Measurements from ENCODE around the gene PCBP3.
"Not testable (repeated sequence)": the region's sequence is repeated elsewhere in the genome, so short reads cannot be mapped to it uniquely, and the experiment has no call there.

Gene PCBP3

GRCh38 chr21:45635271-45636151 is 8.0 kb upstream of the PCBP3 start:
- DNase-seq (ENCODE audit: low spot score) = no peak

- DNase-seq (ENCODE audit: low spot score) = no peak
Observed at GRCh38 chr21:45636459-45636858, 7.1 kb upstream of the PCBP3 start.

- no peak for DNase-seq (ENCODE audit: low spot score)
Observed at GRCh38 chr21:45636951-45637646, 6.4 kb upstream of the PCBP3 start.

DNA sequence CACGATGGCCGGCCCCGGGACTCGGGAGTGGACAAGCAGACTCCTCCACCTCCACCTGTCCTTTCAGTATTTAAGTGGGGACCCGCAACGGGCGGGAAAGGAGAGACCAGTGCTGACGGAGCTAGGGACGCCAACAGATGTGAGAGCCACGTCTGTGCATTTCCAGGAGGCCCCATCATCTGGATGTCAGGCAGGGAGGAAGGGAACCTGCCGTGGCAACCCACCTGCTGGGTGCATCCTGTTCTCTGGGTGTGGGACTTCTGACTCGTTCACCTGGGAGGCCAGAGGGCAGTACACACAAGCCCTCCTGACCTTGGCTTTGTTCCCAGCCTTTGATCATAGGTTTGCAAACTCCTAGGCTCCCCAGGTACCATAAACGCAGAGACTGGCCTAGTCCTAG is 5.6 kb upstream of the PCBP3 start:
- DNase-seq (ENCODE audit: low spot score) = no peak

GRCh38 chr21:45638707-45639106 is 4.8 kb upstream of the PCBP3 start:
- no peak for DNase-seq (ENCODE audit: low spot score)

- no peak for DNase-seq (ENCODE audit: low spot score)
Observed at GRCh38 chr21:45639206-45640000, 4.1 kb upstream of the PCBP3 start.

DNA sequence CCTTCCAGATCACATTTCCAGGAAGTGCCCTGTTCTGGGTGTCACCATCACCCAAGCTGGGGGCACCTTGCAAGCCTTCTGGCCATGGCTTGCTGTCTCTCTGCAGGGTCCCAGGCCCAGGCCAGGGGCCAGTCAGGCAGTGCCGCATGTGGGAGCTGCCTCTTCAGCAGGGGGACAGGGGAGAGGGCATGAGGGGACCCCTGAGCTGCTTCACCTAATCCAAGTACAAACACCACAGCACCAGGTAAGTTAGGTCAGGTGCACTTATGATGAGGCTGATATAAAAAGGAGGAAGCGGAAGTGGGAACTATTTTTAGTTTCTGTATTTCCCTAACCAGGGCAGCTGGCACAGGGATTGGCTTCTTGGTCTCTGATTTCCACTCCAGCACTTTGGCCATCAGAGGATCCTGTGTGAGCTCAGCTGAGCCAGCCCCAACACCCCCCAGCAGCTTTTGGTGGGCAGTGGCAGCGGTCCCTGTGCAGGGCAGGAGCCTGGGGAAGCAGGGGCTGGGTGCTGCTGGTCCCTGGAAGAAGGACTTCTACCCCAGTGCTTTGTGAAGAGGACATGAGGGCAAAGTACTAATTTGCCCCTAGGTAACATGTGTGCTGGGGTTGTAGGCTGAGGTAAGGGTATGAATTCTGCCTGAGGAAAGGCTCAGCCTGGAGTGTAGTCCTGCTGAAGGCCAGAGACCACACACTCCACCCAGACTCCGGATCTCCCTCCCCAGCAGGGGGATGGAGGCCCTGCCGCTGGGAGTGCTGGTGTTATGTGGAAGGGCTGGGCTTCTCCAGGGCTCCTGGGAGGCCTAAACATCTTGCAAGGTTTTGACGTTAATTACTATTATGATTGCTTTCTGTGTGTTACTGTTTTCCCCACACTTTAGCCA is 3.3 kb upstream of the PCBP3 start:
- no peak for DNase-seq (ENCODE audit: low spot score)

- peak; percentile 80 for DNase-seq (ENCODE audit: low spot score)
Observed at GRCh38 chr21:45640888-45641479, 2.5 kb upstream of the PCBP3 start.

DNA sequence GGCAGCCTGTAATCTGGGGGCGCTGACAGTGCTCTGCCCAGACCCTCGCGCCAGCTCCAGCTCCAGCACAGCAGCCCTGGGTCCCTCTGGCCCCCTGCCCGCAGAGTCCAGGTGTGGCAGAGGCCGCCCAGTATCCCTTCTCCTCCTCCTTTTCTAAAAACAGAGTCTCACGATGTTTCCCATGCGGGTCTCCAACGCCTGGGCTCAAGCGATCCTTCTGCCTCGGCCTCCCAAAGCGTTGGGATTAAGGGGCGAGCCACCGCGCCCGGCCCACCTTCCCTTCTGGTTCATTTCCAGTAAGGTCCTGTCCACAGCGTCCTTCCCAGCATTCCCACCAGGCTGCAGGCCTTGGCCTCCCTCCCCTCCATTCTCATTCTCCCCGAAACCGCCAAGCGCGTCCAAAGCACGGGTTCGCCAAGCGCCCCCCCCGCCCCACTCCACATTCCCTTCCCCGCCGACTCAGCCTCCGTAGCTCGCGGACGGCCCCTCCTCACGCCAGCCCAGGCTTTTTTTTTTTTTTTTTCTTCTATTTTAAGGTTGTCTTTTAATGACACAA is 2.0 kb upstream of the PCBP3 start:
- no peak for DNase-seq (ENCODE audit: low spot score)

DNA sequence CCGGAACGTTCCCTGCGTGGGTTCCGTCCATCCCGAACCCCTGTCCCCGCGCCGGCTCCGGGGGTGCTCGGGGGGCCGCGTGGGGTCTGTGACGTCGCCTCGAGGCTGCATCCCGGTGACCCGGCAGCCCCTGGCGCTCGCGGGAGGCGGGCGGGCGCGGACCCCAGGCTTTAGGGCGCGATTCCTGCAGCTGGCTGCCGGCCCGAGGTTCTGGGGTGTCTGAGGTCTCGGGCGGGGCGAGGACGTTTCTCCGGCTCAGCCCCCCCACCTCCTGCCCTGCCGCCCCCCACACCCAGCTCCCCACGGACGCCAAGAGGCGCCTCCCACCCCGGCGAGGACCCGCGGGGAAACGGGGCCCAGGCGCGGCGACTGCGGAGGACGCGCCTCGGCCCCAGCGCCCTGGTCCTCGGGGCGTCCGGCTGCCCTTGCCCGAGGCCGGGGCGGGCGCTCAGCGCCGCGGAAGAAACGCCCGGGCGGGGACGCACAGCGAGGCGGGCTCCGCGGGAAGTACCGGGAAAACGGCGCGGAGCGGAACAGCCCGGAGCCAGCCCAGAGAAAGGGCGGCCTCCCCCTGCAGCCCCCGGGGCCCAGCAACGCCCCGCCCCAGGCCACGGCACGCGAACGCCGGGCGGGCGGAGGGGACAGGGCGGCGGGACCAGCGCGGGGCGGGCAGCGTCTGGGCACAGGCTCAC is 1.3 kb upstream of the PCBP3 start:
- no peak for DNase-seq (ENCODE audit: low spot score)

GRCh38 chr21:45644041-45644906 is 749 bp downstream of the PCBP3 start:
- DNase-seq (ENCODE audit: low spot score) = no peak

GRCh38 chr21:45651921-45652320 is 8.4 kb downstream of the PCBP3 start:
- no peak for DNase-seq (ENCODE audit: low spot score)

- DNase-seq (ENCODE audit: low spot score) = no peak
Observed at GRCh38 chr21:45655124-45655523, 11.6 kb downstream of the PCBP3 start.

DNA sequence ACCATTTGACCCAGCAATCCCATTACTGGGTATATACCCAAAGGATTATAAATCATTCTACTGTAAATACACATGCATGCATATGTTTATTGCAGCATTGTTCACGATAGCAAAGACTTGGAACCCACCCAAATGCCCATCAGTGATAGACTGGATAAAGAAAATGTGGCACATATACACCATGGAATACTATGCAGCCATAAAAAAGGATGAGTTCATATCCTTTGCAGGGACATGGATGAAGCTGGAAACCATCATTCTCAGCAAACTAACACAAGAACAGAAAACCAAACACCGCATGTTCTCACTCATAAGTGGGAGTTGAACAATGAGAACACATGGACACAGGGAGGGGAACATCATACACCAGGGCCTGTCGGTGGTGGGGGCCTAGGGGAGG is 12.6 kb downstream of the PCBP3 start:
- DNase-seq (ENCODE audit: low spot score) = not testable (repeated sequence)

GRCh38 chr21:45661913-45662622 is 18.5 kb downstream of the PCBP3 start:
- DNase-seq (ENCODE audit: low spot score) = not testable (repeated sequence)

DNA sequence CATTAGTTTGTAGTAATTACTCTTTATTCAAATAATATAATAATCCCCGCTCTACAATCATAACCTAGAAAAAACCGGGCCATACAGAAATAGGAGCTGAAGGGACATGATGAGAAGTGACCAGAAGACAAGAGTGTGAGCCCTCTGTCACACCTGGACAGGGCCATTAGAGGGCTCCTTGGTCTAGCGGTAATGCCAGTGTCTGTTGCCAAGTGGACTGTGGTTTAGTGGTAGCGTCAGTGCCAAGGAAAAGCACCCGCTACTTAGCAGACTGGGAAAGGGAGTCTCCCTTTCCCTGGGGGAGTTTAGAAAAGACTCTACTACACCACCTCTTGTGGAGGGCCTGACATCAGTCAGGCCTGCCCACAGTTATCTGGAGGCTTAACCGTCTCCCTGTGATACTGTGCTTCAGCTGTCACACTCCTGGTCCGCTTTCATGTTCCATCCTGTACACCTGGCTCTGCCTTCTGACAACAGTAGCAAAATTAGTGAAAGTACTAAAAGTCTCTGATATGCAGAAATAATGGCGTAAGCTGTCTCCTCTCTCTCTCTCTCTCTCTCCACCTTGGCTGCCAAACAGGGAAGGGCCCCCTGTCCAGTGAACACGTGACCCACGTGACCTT is 19.2 kb downstream of the PCBP3 start:
- not testable (repeated sequence) for DNase-seq (ENCODE audit: low spot score)

- DNase-seq (ENCODE audit: low spot score) = no peak
Observed at GRCh38 chr21:45669382-45669781, 25.9 kb downstream of the PCBP3 start.

- no peak for DNase-seq (ENCODE audit: low spot score)
Observed at GRCh38 chr21:45670731-45671130, 27.2 kb downstream of the PCBP3 start.

Data from hepatic stellate cell (primary cell).